A673 (cell line): ENCODE results near the gene ZMPSTE24. TPM values are rescaled to one million over a fixed set of nuclear protein-coding genes. Genes with fewer than 3 reads are reported as not detected.
A peak's percentile ranks its signal among the peaks of the same experiment; 100 is the strongest.

Experiments used
- BruUV-seq: library from RNA; stranded (reverse); fragments of 400-500 nt; replicated peaks from 2 replicates; lab custom pipeline; 2021; lab: Mats Ljungman, UMichigan
- CTCF ChIA-PET: fragments of 300-600 bp; sonication (Branson Sonifier 250); formaldehyde crosslinking; loops from one replicate; lab custom pipeline; 2022; ENCODE audit warnings: antibody characterized with exemption; lab: Charles Lee
- POLR2A ChIA-PET: fragments of 300-600 bp; sonication (Branson Sonifier 250); formaldehyde crosslinking; loops from one replicate; lab custom pipeline; 2022; ENCODE audit warnings: antibody characterized with exemption; ENCODE audit not compliant: low non-redundant PET; lab: Charles Lee
- DNase-seq: peaks from one replicate; pipeline ENCODE4 v3.0.0-alpha.2; 2015; ENCODE audit warnings: low spot score
- H3K27ac ChIP-seq: fragments of 200-600 bp; sonication (generic); 2 replicates; pipeline ENCODE4 v1.5.1; 2016; ENCODE audit warnings: mixed run types, low read depth, mild to moderate bottlenecking, mixed read lengths, antibody characterized with exemption, low read length; ENCODE audit not compliant: poor library complexity, severe bottlenecking
- H3K27me3 ChIP-seq: fragments of 200-600 bp; sonication (generic); replicated peaks from 2 replicates; pipeline ENCODE4 v1.6.1; 2017; ENCODE audit warnings: mixed run types, low read depth, mild to moderate bottlenecking, mixed read lengths, antibody characterized with exemption, low read length; ENCODE audit not compliant: insufficient read depth, poor library complexity
- H3K36me3 ChIP-seq: fragments of 200-600 bp; sonication (generic); 2 replicates; pipeline ENCODE4 v1.6.1; 2016; ENCODE audit warnings: mixed run types, mild to moderate bottlenecking, mixed read lengths, antibody characterized with exemption, low read length; ENCODE audit not compliant: insufficient read depth, poor library complexity, severe bottlenecking
- H3K4me1 ChIP-seq: fragments of 200-600 bp; sonication (generic); 2 replicates; pipeline ENCODE4 v1.6.1; 2017; ENCODE audit warnings: mixed run types, mild to moderate bottlenecking, mixed read lengths, antibody characterized with exemption, low read length; ENCODE audit not compliant: insufficient read depth, poor library complexity, severe bottlenecking
- H3K4me3 ChIP-seq: fragments of 200-600 bp; sonication (generic); 2 replicates; pipeline ENCODE4 v1.5.1; 2016; ENCODE audit warnings: low read depth, mixed run types, mild to moderate bottlenecking, mixed read lengths, low read length; ENCODE audit not compliant: poor library complexity, severe bottlenecking
- H3K9me3 ChIP-seq: fragments of 200-600 bp; sonication (generic); 2 replicates; pipeline ENCODE4 v1.6.1; 2016; ENCODE audit warnings: mixed run types, low read depth, mild to moderate bottlenecking, mixed read lengths, antibody characterized with exemption, low read length; ENCODE audit not compliant: poor library complexity, severe bottlenecking
- EZH2 ChIP-seq: fragments of 200-600 bp; sonication (generic); IDR thresholded peaks from 2 replicates; pipeline ENCODE4 v1.6.1; 2017; ENCODE audit warnings: borderline replicate concordance, low read depth, mild to moderate bottlenecking, mixed read lengths, antibody characterized with exemption, low read length; ENCODE audit not compliant: poor library complexity, severe bottlenecking
- intact Hi-C: fragments of 100-400 bp; cut with micrococcal nuclease; formaldehyde crosslinking; loops from one replicate; pipeline ENCODE4 v1.10.0; 2022; ENCODE audit not compliant: unreplicated experiment
- total RNA-seq: library from RNA; stranded (reverse); gene quantifications from 2 replicates; pipeline ENCODE4 v1.2.3, GENCODE V29; 2021
- TF ChIP-seq, protein P1 (sequence below): fragments of 300-800, 200-600 bp; sonication (generic); conservative IDR thresholded peaks from 2 replicates; pipeline ENCODE4 v1.5.1; 2017; ENCODE audit warnings: low read depth, mild to moderate bottlenecking, antibody characterized with exemption, low read length, moderate library complexity, mixed read lengths

Gene ZMPSTE24
- total RNA-seq, 1 experiment from 2014 or later = 72.1 TPM

DNA sequence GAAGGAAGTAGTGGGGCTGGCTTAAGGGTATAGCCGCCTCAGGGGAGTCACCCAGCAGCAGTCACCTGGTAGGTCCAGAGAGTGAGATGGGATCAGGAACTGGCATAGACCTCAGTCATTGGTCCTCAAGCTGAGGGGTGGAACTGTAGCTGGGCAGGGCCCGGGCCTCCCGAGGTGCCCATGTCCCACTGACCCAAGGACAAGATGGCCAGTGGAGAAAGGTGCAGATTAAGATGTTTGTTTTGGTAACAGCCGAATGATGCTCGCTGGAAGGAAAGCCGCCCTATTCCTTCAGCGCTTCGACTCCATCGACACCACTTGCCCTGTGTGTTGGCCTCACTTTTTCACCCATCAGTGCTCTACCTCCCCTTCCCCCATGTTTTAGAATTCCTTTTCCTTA is 42.6 kb downstream of the ZMPSTE24 start:
- Histone ChIP-seq H3K9me3 (no peaks in the 10 kb centered on the region), H3K4me1 (no peaks in the 10 kb centered on the region), H3K4me3 (no peak overlapping the region), H3K36me3 (no peaks in the 10 kb centered on the region), H3K27ac (no peak overlapping the region), H3K27me3 (no peaks in the 10 kb centered on the region)
- TSS peak; percentile 61 for BruUV-seq
- POLR2A ChIA-PET = no interaction called here
- no peak for DNase-seq
- intact Hi-C loops = no loop called here
- TF ChIP-seq EZH2 = no peak
- TF ChIP-seq, protein P1, sequence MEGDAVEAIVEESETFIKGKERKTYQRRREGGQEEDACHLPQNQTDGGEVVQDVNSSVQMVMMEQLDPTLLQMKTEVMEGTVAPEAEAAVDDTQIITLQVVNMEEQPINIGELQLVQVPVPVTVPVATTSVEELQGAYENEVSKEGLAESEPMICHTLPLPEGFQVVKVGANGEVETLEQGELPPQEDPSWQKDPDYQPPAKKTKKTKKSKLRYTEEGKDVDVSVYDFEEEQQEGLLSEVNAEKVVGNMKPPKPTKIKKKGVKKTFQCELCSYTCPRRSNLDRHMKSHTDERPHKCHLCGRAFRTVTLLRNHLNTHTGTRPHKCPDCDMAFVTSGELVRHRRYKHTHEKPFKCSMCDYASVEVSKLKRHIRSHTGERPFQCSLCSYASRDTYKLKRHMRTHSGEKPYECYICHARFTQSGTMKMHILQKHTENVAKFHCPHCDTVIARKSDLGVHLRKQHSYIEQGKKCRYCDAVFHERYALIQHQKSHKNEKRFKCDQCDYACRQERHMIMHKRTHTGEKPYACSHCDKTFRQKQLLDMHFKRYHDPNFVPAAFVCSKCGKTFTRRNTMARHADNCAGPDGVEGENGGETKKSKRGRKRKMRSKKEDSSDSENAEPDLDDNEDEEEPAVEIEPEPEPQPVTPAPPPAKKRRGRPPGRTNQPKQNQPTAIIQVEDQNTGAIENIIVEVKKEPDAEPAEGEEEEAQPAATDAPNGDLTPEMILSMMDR = no peak
- CTCF ChIA-PET = no interaction called here

DNA sequence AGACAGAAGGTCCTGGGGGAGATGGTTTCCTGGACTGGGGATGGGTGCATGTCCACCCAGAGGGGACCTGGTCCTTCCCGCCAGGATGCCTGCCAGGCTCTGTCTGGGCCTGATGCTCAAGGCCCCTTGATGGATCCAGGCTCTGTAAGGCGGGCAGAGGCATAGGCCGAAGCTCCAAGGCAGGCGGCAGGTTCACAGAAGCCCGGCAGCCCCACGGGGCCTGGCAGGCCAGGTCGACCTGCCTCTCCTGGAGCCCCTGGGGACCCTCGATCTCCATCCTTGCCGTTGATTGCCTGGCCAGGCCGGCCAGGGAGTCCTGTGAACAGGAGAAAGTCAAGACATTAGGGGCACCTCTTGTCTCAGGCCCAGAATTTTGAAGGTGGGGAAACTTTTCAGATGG is 43.0 kb downstream of the ZMPSTE24 start:
- H3K27me3 ChIP-seq = no peaks in the 10 kb centered on the region
- no peak overlapping the region for H3K27ac ChIP-seq
- TF ChIP-seq, protein P1 = no peak
- no peak for TF ChIP-seq EZH2
- CTCF ChIA-PET = no interaction called here
- no peak overlapping the region for H3K4me3 ChIP-seq
- no TSS peak for BruUV-seq
- H3K4me1 ChIP-seq = no peaks in the 10 kb centered on the region
- H3K36me3 ChIP-seq = no peaks in the 10 kb centered on the region
- no peak for DNase-seq
- no peaks in the 10 kb centered on the region for H3K9me3 ChIP-seq
- POLR2A ChIA-PET = no interaction called here
- intact Hi-C loops = no loop called here

DNA sequence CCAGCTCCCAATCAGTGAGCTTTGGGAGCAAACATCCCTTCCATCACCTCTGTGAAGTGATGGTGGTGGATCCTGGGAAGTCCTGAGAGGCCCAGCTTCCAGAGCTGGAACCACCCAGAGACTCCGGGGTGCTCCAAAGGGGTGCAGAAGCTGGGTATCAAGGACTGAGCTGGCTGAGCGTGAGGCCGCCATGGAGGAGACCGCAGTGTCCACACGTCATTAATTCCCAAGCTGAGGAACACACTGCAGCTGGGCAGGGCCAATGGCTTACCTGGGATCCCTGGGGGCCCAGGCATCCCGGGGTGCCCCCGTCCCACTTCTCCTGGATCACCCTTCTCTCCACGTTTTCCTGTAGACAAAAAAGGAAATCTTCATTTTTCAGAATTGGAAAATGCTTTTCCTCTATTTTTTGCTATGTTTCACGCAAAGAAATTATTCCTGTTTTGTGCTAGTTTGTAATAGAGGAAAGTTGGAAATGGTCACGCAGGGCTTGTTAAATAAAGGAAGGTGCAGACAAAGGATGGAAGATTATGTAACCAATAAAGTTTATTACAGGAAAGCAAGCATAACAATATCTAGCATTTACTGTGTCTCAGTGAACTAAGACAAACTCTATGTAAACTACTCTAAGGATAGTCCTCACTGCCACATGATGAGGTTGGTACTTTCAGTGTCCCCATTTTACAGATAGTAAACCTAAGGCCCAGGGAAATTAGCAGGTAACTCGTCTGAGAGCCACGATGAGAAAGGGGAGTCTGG is 43.7 kb downstream of the ZMPSTE24 start:
- ChIA-PET POLR2A (no interaction called here), CTCF (no interaction called here)
- Histone ChIP-seq H3K27me3 (no peaks in the 10 kb centered on the region), H3K27ac (no peak overlapping the region), H3K9me3 (no peaks in the 10 kb centered on the region), H3K4me3 (no peak overlapping the region), H3K4me1 (no peaks in the 10 kb centered on the region), H3K36me3 (no peaks in the 10 kb centered on the region)
- TF ChIP-seq EZH2 = no peak
- TF ChIP-seq, protein P1 = no peak
- intact Hi-C loops = no loop called here
- BruUV-seq = no TSS peak
- DNase-seq = no peak
